Epithelial cell of proximal tubule (primary cell): ENCODE measurements around the gene AKAP9. TPM values are rescaled to one million over a fixed set of nuclear protein-coding genes. Genes with fewer than 3 reads are reported as not detected.

Experiments used
- DNase-seq: peaks from one replicate; pipeline ENCODE4 v3.0.0-alpha.2; 2011; ENCODE audit warnings: low read depth
- H3K4me3 ChIP-seq: 2 replicates; pipeline ENCODE4 v1.5.1; 2011; ENCODE audit warnings: low read depth, mild to moderate bottlenecking, low read length
- total RNA-seq: library from RNA; depleted of rRNA; stranded (reverse); fragments of >200 nt; gene quantifications from 2 replicates; pipeline ENCODE4 v1.2.3, GENCODE V29; 2015
- TF ChIP-seq, protein P1 (sequence below): conservative IDR thresholded peaks from 2 replicates; pipeline ENCODE4 v1.5.1; 2012; ENCODE audit warnings: low read depth, mild to moderate bottlenecking, low read length

Gene AKAP9
- total RNA-seq, 1 donor from 2014 or later, result 19.6 TPM

DNA sequence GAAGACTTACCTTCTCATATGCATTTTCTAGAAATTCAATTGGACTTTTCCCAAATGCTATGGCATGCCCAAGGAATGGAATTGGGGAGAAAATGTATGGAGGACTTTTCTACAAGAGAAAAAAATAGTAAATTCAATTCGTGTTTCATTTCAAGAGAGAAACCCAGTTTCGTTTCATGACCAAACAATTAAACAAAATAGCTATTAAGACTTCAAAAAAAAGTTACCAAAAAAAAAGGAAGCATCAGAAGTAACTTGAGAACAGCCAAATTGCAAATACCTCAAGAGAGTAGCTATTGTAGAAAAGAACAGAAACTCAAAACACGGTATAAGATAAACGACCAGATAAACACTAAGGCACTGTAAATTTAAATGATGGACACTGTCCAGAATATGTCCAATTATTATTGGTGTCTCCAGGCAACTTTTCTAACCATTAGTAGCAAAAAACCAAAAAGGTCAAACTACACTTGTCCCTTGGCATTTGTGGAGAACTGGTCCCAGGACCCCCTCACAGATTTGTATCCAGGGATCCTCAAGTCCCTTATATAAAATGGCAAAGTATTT is 191.2 kb downstream of the AKAP9 start:
- peak overlapping the region; percentile 93 for H3K4me3 ChIP-seq
- TF ChIP-seq, protein P1, sequence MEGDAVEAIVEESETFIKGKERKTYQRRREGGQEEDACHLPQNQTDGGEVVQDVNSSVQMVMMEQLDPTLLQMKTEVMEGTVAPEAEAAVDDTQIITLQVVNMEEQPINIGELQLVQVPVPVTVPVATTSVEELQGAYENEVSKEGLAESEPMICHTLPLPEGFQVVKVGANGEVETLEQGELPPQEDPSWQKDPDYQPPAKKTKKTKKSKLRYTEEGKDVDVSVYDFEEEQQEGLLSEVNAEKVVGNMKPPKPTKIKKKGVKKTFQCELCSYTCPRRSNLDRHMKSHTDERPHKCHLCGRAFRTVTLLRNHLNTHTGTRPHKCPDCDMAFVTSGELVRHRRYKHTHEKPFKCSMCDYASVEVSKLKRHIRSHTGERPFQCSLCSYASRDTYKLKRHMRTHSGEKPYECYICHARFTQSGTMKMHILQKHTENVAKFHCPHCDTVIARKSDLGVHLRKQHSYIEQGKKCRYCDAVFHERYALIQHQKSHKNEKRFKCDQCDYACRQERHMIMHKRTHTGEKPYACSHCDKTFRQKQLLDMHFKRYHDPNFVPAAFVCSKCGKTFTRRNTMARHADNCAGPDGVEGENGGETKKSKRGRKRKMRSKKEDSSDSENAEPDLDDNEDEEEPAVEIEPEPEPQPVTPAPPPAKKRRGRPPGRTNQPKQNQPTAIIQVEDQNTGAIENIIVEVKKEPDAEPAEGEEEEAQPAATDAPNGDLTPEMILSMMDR, result no peak
- no peak for DNase-seq

DNA sequence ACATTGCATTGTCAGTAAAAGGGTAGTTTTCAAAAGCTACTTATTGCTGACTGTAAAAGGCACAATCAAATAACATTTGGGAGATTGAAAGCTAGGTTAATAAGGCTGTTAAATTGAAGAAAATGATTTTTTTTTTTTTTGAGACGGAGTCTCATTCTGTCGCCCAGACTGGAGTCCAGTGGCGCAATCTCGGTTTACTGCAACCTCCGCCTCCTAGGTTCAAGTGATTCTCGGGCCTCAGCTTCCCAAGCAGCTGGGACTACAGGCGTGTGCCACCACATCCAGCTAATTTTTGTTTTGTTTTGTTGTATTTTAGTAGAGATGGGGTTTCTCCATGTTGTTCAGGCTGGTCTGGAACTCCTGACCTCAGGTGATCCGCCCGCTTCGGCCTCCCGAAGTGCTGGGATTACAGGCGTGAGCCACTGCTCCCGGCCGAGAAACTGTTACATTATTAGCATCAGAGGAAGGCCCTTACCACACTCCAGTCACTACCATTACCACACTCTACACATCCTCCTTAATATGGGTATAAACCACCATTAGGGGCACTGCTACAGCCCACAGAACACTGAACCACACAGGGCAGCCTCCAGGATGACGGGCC is 192.6 kb downstream of the AKAP9 start:
- no peak for DNase-seq
- peak overlapping the region; percentile 93 for H3K4me3 ChIP-seq
- TF ChIP-seq, protein P1, result no peak

DNA sequence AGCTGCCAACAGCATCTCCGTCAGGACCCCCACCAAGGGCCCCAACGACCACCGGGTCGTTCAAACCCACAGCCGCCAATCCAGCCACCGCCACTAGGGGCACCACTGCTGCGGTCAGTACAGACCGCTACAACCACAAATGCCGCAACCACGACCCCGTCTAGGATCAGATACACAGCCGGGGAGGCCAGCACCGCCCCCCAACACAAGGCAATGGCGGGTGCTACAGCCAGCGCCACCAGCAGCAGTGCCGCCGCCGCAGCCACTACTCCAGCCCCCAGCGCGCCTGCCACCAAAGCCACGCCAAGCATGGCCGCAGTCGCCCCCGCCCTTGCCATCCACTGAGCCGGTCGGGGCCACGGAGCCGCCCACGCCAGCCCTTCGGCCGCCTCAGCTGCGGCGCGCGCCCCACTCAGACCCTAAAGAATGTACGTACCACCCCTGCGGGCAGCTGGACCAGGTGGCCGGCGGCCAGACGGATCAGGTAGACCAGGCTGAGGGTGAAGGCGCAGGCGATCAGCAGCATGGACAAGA is 193.1 kb downstream of the AKAP9 start:
- DNase-seq, result no peak
- TF ChIP-seq, protein P1, result peak; percentile 84

DNA sequence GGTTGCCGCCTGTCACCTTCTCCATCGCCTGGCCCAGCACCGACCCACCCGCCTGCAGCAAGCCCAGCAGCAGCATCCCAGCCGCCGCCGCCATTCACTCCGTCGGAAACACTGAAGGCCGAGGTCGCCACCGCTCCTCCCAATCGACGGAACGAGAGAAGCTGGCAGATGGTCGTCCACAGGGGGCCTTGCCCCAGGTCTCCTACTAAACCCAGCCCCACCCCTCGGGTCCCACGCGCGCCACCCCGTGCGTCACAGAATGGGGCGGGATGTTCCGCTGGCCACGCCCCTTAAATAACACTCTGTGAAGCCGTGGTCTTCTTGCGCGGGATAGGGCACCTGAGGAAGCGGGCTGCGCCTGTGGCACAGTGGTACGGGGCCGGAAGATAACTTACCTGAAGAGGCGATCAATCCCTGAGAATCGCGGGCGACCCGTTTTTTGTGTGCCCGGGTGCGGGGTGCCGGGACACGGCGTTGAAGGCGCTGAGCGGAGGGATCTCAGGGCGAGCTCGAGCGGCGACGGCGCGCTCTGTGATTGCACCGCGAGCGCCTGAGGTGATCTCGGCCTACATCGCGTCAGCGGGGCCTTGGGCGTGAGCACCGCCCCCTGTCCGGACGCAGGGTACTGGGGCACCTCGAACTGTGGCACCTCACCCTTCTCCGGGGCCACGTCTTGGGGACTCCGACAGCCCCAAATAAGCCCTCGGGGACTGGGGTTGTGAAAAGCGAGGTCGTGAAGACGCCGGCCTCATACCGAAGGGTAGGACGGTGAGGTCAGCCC is 193.8 kb downstream of the AKAP9 start, which contains the start of gene CYP51A1:
Gene CYP51A1 (minus strand): TSS at position 207 of the 781 bp plus-strand sequence. CDS start 113 bp downstream, at position 94.
- TF ChIP-seq, protein P1, result no peak
- DNase-seq, result peak; percentile 52
- peak within 1 kb of the TSS; percentile 93 for H3K4me3 ChIP-seq

More for the DNA sequence above, 193.1 kb downstream of the AKAP9 start:
- H3K4me3 ChIP-seq, result peak overlapping the region; percentile 93

DNA sequence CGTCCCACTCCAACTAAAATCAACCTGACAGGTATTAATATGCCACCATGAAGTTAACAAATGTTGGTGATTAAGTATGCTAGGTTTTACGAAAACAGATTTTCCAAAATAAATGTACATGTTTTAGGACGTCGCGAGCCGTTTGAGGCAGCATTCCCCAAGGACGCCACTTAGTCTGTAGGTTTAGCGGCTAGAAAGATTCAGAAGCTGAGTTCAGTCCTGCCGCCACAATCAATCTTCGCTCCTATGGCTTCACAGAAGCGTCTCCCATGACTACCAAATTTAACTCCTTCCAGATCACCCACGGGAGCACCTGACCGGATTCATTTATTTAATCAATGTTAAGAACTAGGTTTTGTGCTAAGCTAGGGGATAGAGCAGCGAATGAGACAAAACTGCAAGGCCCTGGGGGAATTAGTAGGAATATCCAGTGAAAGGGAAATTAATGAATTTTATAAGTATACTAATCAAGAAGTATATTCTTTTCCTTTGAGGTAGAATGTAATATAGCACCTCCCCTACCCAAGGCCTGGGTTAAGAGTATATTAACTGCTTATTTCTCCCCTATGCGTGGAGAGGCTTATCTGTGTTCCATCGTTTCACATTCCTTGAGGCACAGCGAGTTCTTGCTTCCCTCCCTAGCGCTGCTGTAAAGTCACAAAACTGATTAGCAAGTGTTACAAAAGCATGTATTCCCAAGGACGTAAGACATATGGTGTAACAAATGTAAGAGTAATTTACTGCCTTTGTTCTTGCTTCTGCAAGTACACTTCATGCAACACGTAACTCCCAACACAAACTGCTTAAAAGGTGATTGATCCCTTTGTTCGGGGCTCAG is 194.6 kb downstream of the AKAP9 start:
- peak overlapping the region; percentile 93 for H3K4me3 ChIP-seq
- no peak for DNase-seq
- TF ChIP-seq, protein P1, result no peak

DNA sequence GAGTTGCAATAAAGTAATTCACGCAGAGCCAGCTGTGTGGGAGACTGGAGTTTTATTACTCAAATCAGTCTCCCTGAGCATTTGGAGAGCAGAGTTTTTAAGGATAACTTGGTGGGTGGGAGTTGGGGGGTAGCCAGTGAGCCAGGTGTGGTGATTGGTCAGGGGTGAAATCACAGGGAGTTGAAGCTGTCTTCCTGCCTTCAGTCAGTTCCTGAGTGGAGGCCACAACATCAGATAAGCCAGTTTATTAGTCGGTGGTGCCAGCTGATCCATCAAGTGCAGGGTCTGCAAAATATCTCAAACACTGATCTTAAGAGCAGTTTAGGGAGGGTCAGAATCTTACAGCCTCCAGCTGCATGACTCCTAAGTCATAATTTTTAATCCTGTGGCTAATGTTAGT is 196.9 kb downstream of the AKAP9 start:
- no peak for DNase-seq
- no peak overlapping the region for H3K4me3 ChIP-seq
- TF ChIP-seq, protein P1, result no peak
